Measurements from ENCODE around the gene CMPK1.
"Not testable (repeated sequence)": the region's sequence is repeated elsewhere in the genome, so short reads cannot be mapped to it uniquely, and the experiment has no call there.

CMPK1 gene

GRCh38 chr1:47317841-47318240 lies 15.7 kb upstream of the CMPK1 start:
- TF ChIP-seq, protein P1, sequence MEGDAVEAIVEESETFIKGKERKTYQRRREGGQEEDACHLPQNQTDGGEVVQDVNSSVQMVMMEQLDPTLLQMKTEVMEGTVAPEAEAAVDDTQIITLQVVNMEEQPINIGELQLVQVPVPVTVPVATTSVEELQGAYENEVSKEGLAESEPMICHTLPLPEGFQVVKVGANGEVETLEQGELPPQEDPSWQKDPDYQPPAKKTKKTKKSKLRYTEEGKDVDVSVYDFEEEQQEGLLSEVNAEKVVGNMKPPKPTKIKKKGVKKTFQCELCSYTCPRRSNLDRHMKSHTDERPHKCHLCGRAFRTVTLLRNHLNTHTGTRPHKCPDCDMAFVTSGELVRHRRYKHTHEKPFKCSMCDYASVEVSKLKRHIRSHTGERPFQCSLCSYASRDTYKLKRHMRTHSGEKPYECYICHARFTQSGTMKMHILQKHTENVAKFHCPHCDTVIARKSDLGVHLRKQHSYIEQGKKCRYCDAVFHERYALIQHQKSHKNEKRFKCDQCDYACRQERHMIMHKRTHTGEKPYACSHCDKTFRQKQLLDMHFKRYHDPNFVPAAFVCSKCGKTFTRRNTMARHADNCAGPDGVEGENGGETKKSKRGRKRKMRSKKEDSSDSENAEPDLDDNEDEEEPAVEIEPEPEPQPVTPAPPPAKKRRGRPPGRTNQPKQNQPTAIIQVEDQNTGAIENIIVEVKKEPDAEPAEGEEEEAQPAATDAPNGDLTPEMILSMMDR (IDR thresholded peaks at IDR 0.05) = no peak
- TF ChIP-seq ZFX (IDR thresholded peaks at IDR 0.05; ENCODE audit: borderline replicate concordance) = no peak
- H3K27ac ChIP-seq = no peak overlapping the region

- H3K27ac ChIP-seq = not testable (repeated sequence)
These were observed 13.6 kb upstream of the CMPK1 start for GRCh38 chr1:47319968-47320367.

DNA sequence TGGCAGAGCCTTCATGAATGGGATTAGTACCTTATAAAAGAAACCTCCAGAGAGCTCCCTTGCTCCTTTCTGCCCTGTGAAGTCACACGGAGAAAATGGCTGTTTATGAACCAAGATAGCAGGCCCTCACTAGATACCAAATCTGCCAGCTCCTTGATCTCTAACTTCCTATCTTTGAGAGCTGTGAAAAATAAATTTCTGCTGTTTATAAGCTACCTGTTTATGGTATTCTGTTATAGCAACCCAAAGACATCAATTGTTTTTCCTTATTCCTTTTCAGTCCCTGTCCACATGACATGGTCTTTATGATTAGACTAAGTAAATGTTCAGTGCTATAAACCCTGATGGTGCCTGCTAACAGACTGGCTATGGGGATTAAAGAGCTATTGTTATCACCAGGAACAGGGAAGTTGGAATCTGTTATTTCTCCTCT lies 10.0 kb upstream of the CMPK1 start:
- 0 out of 2 replicates have a peak overlapping the region, but pooled peaks have one; percentile 33 for H3K27ac ChIP-seq
- no peak for TF ChIP-seq ZFX (IDR thresholded peaks at IDR 0.05; ENCODE audit: borderline replicate concordance)
- TF ChIP-seq, protein P1 (IDR thresholded peaks at IDR 0.05) = no peak

- no peak for TF ChIP-seq ZFX (IDR thresholded peaks at IDR 0.05; ENCODE audit: borderline replicate concordance)
- TF ChIP-seq, protein P1 (IDR thresholded peaks at IDR 0.05) = no peak
- no peak overlapping the region for H3K27ac ChIP-seq
These were observed 8.9 kb upstream of the CMPK1 start for GRCh38 chr1:47324682-47325081.

DNA sequence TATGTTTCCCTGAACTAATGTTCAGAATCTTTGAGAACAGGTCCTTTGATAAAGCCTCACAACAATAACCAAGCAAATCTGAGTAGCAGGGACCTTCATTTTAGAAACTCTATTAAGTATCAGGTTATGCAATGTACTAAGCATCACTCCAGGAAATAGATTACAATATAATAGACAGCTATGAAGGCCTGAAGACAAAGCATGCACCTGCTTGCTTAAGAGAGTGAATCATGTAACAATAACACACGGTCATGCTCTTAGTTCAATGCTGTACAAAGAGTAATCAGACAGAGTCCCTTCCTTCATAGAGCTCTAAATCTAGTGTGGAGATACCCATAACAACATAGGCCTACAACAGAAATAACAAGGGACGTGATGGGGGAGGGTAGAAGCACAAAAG lies 8.1 kb upstream of the CMPK1 start:
- no peak overlapping the region for H3K27ac ChIP-seq
- TF ChIP-seq, protein P1 (IDR thresholded peaks at IDR 0.05) = no peak
- TF ChIP-seq ZFX (IDR thresholded peaks at IDR 0.05; ENCODE audit: borderline replicate concordance) = no peak

- TF ChIP-seq ZFX (IDR thresholded peaks at IDR 0.05; ENCODE audit: borderline replicate concordance) = no peak
- TF ChIP-seq, protein P1 (IDR thresholded peaks at IDR 0.05) = no peak
These were observed 7.3 kb upstream of the CMPK1 start for GRCh38 chr1:47326271-47326670.

GRCh38 chr1:47328992-47329391 lies 4.6 kb upstream of the CMPK1 start:
- TF ChIP-seq, protein P1 (IDR thresholded peaks at IDR 0.05) = no peak
- no peak for TF ChIP-seq ZFX (IDR thresholded peaks at IDR 0.05; ENCODE audit: borderline replicate concordance)
- H3K27ac ChIP-seq = no peak overlapping the region

More at GRCh38 chr1:47326271-47326670, 7.3 kb upstream of the CMPK1 start:
- H3K27ac ChIP-seq = no peak overlapping the region

GRCh38 chr1:47330212-47330611 lies 3.4 kb upstream of the CMPK1 start:
- TF ChIP-seq, protein P1 (IDR thresholded peaks at IDR 0.05) = no peak
- no peak for TF ChIP-seq ZFX (IDR thresholded peaks at IDR 0.05; ENCODE audit: borderline replicate concordance)
- H3K27ac ChIP-seq = no peak overlapping the region
